SHP77 (cell line): ENCODE measurements around the gene UBASH3A.

Experiments used
- DNase-seq, 2 experiments: peaks; one replicate each; lab custom pipeline; 2025; lab: John Stamatoyannopoulos, UW

UBASH3A gene

GRCh38 chr21:42451941-42452340 lies 48.2 kb downstream of the UBASH3A start:
- no peak for DNase-seq

GRCh38 chr21:42452401-42453223 lies 48.9 kb downstream of the UBASH3A start:
- no peak for DNase-seq

DNA sequence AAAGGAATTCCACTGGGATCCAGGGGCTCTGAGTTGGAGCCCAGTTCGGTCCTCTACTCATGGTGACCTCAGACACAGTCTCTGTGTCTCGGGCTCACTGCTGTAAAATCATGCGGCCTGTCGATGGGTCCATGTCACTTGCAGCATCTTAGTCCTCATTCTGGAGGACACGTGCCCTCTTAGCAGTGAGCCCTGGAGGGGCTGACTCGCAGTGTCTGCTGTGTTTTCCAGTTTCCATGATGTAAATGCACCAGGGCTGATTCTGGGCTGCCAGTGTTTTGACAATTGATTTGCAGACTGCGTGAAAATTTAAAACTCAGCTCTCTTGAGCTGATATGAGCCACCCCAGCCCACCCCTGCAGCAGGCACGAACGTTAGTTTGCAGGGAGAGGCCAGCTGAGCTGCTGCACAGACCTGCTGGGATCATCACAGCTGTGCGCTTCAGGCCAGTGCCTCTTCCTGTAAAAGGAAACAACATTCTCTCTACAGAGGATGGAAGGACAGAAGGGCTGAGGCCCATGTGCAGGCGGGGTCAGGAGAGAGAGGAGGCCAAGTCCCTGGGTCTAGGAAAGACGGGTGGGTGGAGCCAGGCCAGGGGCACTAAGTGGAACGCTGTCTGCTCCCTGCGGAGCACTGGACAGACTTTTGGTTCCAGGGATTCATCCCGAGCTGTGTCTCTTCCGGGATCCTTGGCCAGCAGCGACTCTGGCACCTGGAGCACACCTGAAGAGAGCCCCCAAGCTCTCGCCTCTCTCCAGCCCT lies 49.7 kb downstream of the UBASH3A start:
- DNase-seq: no peak

GRCh38 chr21:42453986-42454570 lies 50.4 kb downstream of the UBASH3A start:
- DNase-seq: no peak

DNA sequence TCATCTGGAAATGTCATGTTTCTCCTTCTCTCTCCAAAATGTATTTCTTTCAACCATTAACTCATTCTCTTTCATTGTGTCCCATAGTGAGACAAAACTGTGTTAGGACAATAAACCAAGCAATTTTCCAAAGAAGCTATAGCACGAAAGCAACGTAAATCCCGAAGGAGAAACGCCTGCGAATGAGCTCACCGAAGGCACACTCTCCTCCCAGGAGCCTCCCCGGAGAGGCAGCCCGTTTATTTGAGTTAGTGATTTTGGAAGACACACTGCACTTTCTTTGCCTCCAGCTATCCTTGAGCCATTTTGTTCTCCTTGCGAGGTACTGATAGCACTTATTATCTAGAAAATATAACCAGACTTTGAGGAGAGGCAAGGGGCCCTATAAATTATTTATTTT lies 51.1 kb downstream of the UBASH3A start:
- no peak for DNase-seq

DNA sequence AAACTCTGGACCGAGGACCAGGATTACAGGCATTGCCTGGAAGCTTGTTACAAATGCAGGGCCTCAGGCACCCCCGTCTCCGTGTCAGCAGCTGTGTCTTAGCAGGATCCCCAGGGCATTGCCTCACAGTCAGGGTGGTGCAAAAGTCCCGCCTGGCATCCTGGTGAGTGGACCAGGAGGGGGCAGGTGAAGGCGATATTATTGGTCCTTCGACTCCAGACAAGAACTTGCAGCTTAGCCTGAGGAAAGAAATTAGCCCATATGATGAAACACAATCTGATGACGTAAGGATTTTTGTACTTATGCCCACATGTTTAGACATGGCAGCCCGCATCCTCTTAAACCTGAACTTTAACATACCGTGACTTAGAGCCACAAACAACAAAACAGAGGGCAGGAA lies 51.5 kb downstream of the UBASH3A start:
- DNase-seq: no peak

- no peak for DNase-seq
These were observed 52.2 kb downstream of the UBASH3A start for GRCh38 chr21:42455754-42456440.

DNA sequence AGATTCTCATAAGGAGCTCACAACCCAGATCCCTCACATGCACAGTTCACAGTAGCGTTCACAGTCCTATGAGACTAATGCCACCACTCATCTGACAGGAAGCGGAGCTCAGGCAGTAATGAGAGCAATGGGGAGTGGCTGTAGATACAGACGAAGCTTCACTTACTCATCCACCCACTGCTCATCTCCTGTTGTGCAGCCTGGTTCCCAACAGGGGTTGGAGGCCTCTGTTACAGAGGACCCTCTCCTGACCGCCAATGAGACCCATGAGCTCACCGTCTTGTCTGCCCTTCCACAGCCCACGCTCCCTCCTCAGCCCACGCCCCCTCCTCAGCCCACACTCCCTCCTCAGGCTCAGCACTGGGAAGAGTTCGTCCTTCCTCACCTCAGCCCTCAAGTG lies 52.8 kb downstream of the UBASH3A start:
- no peak for DNase-seq

DNA sequence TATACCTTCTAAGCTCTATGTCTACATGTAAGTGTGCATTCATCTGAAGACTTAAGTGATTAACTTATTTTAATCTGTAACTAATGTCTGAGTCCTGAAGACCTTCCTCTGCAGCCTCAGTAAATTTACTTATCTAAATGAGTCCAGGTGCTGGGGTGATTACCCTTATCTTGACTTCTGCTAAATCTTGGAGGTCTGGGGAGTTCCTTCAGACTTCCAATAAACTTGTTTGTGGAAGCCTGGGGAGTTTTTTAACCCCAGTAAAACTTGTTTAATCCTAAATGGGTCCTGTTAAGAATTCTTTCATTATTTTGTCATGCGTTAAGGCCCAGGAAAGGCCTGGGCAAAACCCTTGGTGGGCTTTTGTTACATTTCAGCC lies 55.4 kb downstream of the UBASH3A start:
- DNase-seq: no peak

- DNase-seq: no peak
These were observed 56.0 kb downstream of the UBASH3A start for GRCh38 chr21:42459546-42460215.

DNA sequence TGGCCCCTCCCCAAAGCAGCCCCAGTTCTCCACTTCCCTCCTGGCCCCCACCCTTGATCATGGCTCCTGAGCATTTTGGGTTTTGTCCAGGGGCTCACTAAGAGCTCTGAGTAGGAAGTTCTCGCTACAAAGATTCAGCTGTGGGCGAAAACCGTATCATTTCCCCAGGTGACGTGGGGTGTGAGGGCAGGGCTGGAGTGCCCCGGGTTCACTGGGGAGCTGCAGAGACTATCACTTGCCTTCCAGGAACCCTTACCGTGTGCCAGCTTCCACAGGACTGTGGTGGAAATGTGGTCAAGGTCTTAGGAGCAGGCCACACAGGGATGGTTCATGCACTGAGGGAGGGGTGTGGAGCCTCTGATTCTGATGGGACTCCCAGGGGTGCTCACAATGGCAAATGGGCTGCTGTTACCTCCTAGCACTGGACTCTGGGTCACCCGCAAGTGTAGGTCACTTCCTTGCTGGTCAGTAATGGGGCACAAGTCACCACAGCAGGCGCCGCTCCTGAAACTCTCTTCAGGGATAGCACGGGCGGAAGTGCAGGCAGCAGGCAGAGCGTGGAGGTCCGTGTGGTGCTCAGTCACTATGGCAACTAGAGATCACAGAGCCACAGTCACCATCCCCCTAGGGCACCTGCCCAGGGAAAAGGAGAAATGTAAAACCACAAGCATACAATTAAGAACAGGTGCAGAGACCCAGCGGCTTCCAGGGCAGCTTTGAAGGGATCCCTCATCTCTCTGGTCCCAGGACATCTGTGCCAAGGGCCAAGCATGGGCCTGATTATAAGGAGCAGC lies 56.9 kb downstream of the UBASH3A start:
- DNase-seq: peak; percentile 73 to 78

DNA sequence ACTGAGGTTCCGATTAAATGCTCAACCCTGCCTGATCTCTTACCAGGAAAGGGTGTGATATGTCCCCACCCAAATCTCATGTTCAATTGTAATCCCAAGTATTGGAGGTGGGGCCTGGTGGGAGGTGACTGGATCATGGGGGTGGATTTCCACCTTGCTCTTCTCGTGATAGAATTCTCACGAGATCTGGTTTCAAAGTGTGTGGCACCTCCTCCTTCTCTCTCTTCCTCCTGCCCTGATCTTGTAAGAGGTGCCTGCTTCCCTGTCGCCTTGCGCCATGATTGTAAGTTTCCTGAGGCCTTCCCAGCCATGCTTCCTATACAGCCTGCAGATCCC lies 57.5 kb downstream of the UBASH3A start:
- DNase-seq: no peak

DNA sequence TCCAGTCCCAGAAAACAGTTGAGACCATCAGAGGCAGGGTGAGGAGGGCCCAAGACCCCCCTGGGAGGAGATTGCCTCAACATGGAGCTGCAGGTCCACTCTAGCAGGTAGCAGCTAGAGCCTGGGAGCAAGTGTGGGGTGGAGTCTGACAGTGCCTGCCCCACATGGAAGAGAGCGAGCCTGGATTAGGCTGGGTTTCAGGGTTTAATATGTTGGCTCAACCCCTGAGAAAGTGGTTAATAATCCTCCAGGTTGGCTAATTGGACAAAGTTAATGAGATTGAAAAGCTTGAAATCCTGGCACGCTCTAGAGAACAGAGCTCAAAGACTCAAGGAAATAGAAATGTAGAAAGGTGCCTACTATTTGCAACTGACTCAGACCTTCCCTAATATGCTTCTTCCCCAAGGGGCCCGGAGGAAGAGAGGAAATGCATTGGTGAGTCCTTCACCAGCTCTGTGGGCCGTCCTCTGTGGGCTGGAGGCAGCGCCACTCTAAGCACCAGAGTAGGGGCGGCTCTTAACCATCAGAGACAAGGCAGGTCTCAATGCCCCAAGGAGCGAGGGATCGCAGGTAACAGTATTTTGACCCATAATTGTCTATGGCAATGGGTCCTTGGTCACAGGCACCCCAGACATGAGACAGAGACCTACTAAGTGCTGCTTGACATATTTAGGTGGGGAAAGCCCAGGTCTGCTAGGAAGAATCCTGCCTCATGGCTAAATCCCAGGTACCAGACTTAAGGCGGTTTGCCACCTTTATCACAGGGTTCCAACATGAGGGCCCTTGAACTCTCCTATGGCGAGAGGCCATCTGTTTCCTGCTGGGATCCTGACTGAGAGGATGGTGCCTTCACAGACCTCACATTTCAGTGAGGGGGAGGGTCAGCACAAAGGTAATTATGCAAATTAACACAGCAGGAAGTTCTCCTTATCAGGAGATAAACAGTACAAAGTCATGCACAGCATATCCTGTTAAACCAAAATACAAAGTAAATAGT lies 58.5 kb downstream of the UBASH3A start:
- DNase-seq: no peak

GRCh38 chr21:42463861-42464515 lies 60.3 kb downstream of the UBASH3A start:
- no peak for DNase-seq

DNA sequence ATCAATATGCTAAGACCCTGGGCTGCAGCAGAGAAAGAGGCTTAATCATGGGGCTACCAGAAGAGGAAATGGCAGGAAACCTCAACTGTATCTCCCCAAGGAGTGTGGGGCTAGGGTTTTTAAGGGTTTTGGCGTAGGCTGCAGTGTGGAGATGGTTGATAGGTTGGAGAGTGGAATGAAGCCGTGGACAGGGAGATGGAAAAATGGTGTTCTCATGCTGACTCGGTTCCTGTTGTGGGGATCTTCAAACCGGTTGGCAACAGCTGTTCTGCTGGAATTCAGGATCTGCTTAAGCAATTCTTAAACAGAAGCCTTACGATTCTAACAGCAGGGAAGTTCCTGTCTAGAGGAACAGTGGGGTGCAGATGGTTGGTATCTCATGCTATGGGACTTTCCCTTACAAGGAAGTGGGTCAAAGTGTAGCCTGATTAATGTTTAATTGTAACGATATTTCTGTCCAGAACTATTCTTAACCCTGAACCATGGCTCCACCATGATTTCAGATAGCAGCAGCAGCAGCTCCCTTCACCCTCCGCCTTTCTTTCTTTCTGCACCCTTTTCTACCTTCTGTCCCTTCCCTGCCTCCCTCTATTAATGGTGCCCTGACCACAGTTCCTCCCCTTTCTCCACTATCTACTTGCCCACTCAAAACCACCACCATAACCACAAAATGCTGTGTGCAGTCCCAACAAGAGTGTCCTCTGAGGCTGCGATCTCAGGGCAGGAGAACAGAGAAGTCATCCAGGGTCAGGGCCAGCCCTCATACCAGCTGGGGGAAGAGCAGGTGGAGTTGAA lies 61.5 kb downstream of the UBASH3A start:
- DNase-seq: no peak

GRCh38 chr21:42465803-42466127 lies 62.1 kb downstream of the UBASH3A start:
- no peak for DNase-seq

DNA sequence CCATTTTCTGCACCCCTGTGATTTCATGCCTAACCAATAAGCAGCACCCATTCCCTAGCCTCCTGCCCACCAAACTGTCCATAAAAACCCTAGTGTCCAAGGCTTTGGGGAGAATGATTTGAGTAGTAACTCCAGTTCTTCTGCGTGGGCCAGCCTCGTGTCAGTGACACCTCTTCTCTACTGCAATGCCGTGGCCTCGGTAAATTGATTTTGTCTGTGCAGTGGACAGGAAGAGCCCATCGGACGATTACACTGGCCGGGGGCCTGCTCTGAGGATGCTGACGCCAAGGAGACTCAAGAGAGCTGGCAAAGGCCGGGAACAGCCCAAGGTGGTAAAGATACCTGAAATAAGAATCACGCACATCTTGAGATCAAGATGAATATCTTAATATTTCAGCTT lies 63.0 kb downstream of the UBASH3A start:
- DNase-seq: no peak

- peak; percentile 32 to 39 for DNase-seq
These were observed 63.7 kb downstream of the UBASH3A start for GRCh38 chr21:42467140-42467983.
